Left lung (tissue), 14 donors: ENCODE data around the gene RBMXL2. TPM values are rescaled to one million over a fixed set of nuclear protein-coding genes. Genes with fewer than 3 reads are reported as not detected.

Experiments
- ATAC-seq: fragments of 200-7000 bp; cut with Tn5 transposase; one replicate; pipeline ENCODE4 v1.9.1; 2020; ENCODE audit warnings: moderate library complexity
- DNase-seq, 4 donors: peaks; one replicate each; pipeline ENCODE4 v3.0.0-alpha.2; 2013 to 2020
- H3K27ac ChIP-seq, 2 donors: fragments of 200-600 bp; sonication (generic) in 1 of 2; one replicate each; pipeline versions ENCODE4 v1.5.0 to v1.8.0; 2020 to 2021
- H3K27me3 ChIP-seq, 2 donors: fragments of 200-600 bp; sonication (generic) in 1 of 2; one replicate each; pipeline versions ENCODE4 v1.5.0 to v1.8.0; 2020 to 2021
- H3K36me3 ChIP-seq, 2 donors: fragments of 200-600 bp; sonication (generic) in 1 of 2; one replicate each; pipeline versions ENCODE4 v1.5.0 to v1.8.0; 2020 to 2021
- H3K4me1 ChIP-seq, 2 donors: fragments of 200-600 bp; one replicate each; pipeline ENCODE4 v1.8.0; 2021
- H3K4me3 ChIP-seq, 2 donors: fragments of 200-600 bp; sonication (generic) in 1 of 2; one replicate each; pipeline versions ENCODE4 v1.5.0 to v1.8.0; 2020 to 2021; ENCODE audit warnings: mild to moderate bottlenecking in 1 of 2
- H3K9me3 ChIP-seq, 2 donors: fragments of 200-600 bp; sonication (generic) in 1 of 2; one replicate each; pipeline versions ENCODE4 v1.5.0 to v1.8.0; 2020 to 2021
- intact Hi-C, 2 donors: fragments of 100-400 bp; cut with DNase I; formaldehyde crosslinking; loops; one replicate each; pipeline versions ENCODE4 v1.11.2 to v1.14.2; 2022
- long read RNA-seq, 12 donors: library from polyadenylated mRNA in 2 of 12; unstranded in 2 of 12; transcript quantifications; one replicate each; pipeline ENCODE4 v2.0.0 and lab custom pipeline, GENCODE V29; 2019 to 2026
- polyA plus RNA-seq, 6 donors: library from polyadenylated mRNA; unstranded; fragments of 120-200 nt; gene quantifications; one replicate each; pipeline ENCODE4 v1.2.1, GENCODE V29; 2013; ENCODE audit not compliant: insufficient read length in 6 of 6
- total RNA-seq, 2 donors: library from RNA; stranded (reverse); fragmentation: NEBNext Ultra II Directional; extraction: Animal tissue kit (Norgen Biotek cat#: 25700); gene quantifications; one replicate each; pipeline ENCODE4 v1.2.1, GENCODE V29; 2021
- TF ChIP-seq, protein P1 (sequence below), 2 donors: fragments of 200-600 bp; sonication (generic) in 1 of 2; IDR thresholded peaks; one replicate each; pipeline versions ENCODE4 v1.5.0 to v1.8.0; 2021; ENCODE audit warnings: antibody characterized with exemption in 2 of 2
- donor health status: DM: no; HTN: yes; CAD: no.
- donor health status: DM: no; HTN: no; CAD: no.

The RBMXL2 gene
- total RNA-seq (not detected), polyA plus RNA-seq (not detected)
- long read RNA-seq, donor 1 = 0 reads
- long read RNA-seq, donor 2 = 0 reads
- long read RNA-seq, donor 3 = 0 reads
- long read RNA-seq, donor 4 = 0 reads
- long read RNA-seq, donor 5 = 0 reads
- long read RNA-seq, donor 6 = 0 reads
- long read RNA-seq, donor 7 = 0 reads
- long read RNA-seq, donor 8 = 0 reads
- long read RNA-seq, donor 9 = 0 reads
- long read RNA-seq, donor 10 = 0 reads
- long read RNA-seq, donor 11, partial matches to known transcripts = 0 of 1 reads
- long read RNA-seq, donor 11, other reads (novel, unspliced or antisense) = 0 of 1 reads
- long read RNA-seq, donor 12 = 0 reads

- TF ChIP-seq, protein P1, sequence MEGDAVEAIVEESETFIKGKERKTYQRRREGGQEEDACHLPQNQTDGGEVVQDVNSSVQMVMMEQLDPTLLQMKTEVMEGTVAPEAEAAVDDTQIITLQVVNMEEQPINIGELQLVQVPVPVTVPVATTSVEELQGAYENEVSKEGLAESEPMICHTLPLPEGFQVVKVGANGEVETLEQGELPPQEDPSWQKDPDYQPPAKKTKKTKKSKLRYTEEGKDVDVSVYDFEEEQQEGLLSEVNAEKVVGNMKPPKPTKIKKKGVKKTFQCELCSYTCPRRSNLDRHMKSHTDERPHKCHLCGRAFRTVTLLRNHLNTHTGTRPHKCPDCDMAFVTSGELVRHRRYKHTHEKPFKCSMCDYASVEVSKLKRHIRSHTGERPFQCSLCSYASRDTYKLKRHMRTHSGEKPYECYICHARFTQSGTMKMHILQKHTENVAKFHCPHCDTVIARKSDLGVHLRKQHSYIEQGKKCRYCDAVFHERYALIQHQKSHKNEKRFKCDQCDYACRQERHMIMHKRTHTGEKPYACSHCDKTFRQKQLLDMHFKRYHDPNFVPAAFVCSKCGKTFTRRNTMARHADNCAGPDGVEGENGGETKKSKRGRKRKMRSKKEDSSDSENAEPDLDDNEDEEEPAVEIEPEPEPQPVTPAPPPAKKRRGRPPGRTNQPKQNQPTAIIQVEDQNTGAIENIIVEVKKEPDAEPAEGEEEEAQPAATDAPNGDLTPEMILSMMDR (IDR thresholded peaks at IDR 0.05) = no peak
- intact Hi-C loops = no loop called here
- DNase-seq (peak in 1 of 4 donors; percentile 79), ATAC-seq (no peak)
- Histone ChIP-seq H3K36me3 (no peaks in the 10 kb centered on the region), H3K27me3 (peaks cover 3 to 30% of the 10 kb centered on the region in 2 donors), H3K27ac (no peak within 1 kb of the TSS), H3K4me3 (no peak within 1 kb of the TSS), H3K4me1 (no peaks in the 10 kb centered on the region), H3K9me3 (no peaks in the 10 kb centered on the region)
These were observed at the start of gene RBMXL2 for GRCh38 chr11:7088921-7089320. TSS of gene RBMXL2 (plus strand) at chr11:7088998. CDS start at chr11:7089121, 123 bp downstream.

DNA sequence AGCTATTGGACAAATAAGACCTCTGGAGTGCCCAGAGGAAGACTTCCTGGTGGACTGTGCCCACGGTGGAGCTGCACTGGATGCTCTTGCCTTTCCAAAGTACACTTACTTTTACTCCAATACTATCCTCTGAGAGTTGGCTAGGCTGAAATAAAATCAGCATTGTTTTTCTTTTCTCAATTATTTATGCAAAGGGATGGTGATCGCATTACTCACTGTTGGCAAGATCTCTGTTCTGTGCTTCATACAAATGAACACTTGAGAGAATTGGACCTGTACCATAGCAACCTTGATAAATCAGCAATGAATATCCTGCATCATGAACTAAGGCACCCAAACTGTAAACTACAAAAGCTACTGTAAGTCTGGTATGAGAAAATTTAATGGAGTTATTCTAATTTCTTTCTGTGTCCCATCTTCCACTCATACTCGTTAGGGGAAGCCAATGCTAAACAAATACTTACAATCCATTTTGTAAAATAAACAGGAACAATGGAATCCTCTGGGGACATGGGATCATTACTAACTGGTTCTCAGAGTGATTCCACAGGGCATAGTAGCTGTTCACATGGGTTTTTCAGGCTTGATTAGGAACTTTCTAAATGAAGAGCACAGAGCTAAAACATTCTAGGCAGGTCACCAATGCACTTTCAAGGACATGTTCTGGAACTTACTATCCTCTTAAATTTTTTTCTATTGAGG is 42.2 kb upstream of the RBMXL2 start:
- intact Hi-C loops = no loop called here
- TF ChIP-seq, protein P1 (IDR thresholded peaks at IDR 0.05) = no peak
- no peak for ATAC-seq
- H3K4me3 ChIP-seq = no peak overlapping the region
- no peaks in the 10 kb centered on the region for H3K9me3 ChIP-seq
- no peak overlapping the region for H3K27ac ChIP-seq
- H3K36me3 ChIP-seq = no peaks in the 10 kb centered on the region
- H3K27me3 ChIP-seq = no peaks in the 10 kb centered on the region
- DNase-seq = no peak
- H3K4me1 ChIP-seq = no peaks in the 10 kb centered on the region

GRCh38 chr11:7050191-7050590 is 38.6 kb upstream of the RBMXL2 start:
- TF ChIP-seq, protein P1 (IDR thresholded peaks at IDR 0.05) = no peak
- Histone ChIP-seq H3K27me3 (no peaks in the 10 kb centered on the region), H3K4me1 (no peaks in the 10 kb centered on the region), H3K4me3 (no peak overlapping the region), H3K27ac (no peak overlapping the region), H3K9me3 (no peaks in the 10 kb centered on the region), H3K36me3 (no peaks in the 10 kb centered on the region)
- intact Hi-C loops = no loop called here
- no peak for ATAC-seq
- DNase-seq = no peak

DNA sequence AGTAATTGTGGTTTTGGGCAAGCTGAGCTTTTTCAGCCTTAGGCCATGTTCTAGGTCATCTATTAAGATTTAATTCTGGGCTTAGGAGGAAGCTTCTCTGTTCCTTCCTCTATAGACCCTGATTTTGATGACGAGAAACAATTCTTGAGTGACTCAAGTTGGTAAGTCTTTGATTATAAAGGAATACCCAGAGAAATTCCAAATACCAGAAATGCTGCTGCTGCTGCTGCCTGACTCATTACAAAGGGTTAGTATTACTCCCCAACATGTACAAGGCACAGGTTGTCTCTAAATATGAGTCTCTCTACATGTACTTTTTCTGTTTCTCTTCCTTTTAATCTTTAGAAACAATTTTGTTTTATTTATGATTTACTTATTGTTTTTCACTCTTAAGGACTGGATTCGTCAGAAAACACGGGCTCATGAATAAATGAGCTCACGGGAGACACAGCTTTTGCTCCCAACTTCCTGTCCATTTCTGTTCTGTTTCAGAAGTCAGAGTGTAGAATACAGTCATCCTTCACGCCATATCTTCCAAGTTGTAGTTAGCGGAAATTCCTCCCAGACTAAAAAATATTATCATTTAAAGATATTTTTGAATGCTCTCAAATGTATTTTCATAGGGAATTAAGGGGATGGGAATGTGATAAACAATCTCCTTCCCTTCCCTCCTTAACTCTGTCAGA is 31.8 kb upstream of the RBMXL2 start:
- no peaks in the 10 kb centered on the region for H3K4me1 ChIP-seq
- no peak for ATAC-seq
- intact Hi-C loops = no loop called here
- no peak overlapping the region for H3K4me3 ChIP-seq
- H3K9me3 ChIP-seq = no peaks in the 10 kb centered on the region
- TF ChIP-seq, protein P1 (IDR thresholded peaks at IDR 0.05) = no peak
- no peaks in the 10 kb centered on the region for H3K36me3 ChIP-seq
- H3K27me3 ChIP-seq = no peaks in the 10 kb centered on the region
- no peak overlapping the region for H3K27ac ChIP-seq
- peak in 1 of 4 donors; percentile 10 for DNase-seq

DNA sequence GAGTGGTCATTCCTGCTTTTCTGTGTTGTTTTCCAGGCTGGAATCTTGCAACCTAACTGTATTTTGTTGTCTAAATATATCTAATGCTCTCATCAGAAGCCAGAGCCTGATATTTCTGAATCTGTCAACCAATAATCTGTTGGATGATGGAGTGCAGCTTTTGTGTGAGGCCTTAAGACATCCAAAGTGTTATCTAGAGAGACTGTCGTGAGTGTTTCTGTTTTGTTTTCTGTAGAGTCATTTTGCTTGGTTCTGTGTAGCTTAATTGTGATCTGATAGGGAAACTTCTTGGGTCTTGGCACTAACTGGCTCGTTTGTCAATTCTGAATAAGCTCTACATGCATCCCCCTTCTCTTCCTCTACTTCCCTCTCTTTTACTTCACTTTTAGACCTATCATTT is 31.2 kb upstream of the RBMXL2 start:
- H3K4me3 ChIP-seq = no peak overlapping the region
- no peaks in the 10 kb centered on the region for H3K36me3 ChIP-seq
- peak in 2 of 4 donors; percentile 42 to 61 for DNase-seq
- peak; percentile 16 for ATAC-seq
- H3K27ac ChIP-seq = no peak overlapping the region
- H3K27me3 ChIP-seq = no peaks in the 10 kb centered on the region
- intact Hi-C loops = no loop called here
- no peaks in the 10 kb centered on the region for H3K4me1 ChIP-seq
- TF ChIP-seq, protein P1 (IDR thresholded peaks at IDR 0.05) = no peak
- no peaks in the 10 kb centered on the region for H3K9me3 ChIP-seq
